ENCODE measurements around the gene EML2. TPM values are rescaled to one million over a fixed set of nuclear protein-coding genes. Genes with fewer than 3 reads are reported as not detected.
A peak's percentile ranks its signal among the peaks of the same experiment; 100 is the strongest.
"Not testable (repeated sequence)": the region's sequence is repeated elsewhere in the genome, so short reads cannot be mapped to it uniquely, and the experiment has no call there.

EML2 gene
- total RNA-seq, 1 donor from 2014 or later, result 15.0 TPM

- peak; percentile 74 for DNase-seq (ENCODE audit: low read depth, low spot score)
- TF ChIP-seq, protein P1, sequence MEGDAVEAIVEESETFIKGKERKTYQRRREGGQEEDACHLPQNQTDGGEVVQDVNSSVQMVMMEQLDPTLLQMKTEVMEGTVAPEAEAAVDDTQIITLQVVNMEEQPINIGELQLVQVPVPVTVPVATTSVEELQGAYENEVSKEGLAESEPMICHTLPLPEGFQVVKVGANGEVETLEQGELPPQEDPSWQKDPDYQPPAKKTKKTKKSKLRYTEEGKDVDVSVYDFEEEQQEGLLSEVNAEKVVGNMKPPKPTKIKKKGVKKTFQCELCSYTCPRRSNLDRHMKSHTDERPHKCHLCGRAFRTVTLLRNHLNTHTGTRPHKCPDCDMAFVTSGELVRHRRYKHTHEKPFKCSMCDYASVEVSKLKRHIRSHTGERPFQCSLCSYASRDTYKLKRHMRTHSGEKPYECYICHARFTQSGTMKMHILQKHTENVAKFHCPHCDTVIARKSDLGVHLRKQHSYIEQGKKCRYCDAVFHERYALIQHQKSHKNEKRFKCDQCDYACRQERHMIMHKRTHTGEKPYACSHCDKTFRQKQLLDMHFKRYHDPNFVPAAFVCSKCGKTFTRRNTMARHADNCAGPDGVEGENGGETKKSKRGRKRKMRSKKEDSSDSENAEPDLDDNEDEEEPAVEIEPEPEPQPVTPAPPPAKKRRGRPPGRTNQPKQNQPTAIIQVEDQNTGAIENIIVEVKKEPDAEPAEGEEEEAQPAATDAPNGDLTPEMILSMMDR (conservative IDR thresholded peaks at IDR 0.05), result no peak
- Mint-ChIP-seq H3K36me3 (ENCODE audit: low read depth) (no peaks in the 10 kb centered on the region), H3K4me3 (no peak overlapping the region), H3K4me1 (peaks cover 7% of the 10 kb centered on the region), H3K9me3 (no peaks in the 10 kb centered on the region), H3K27ac (ENCODE audit: unreplicated experiment) (no peak overlapping the region), H3K27me3 (ENCODE audit: low read depth) (no peaks in the 10 kb centered on the region)
Observed at GRCh38 chr19:45632468-45633196, 6.6 kb downstream of the EML2 start.

- Mint-ChIP-seq H3K4me1 (peaks cover 7% of the 10 kb centered on the region), H3K4me3 (no peak overlapping the region), H3K27me3 (ENCODE audit: low read depth) (no peaks in the 10 kb centered on the region), H3K36me3 (ENCODE audit: low read depth) (no peaks in the 10 kb centered on the region), H3K9me3 (no peaks in the 10 kb centered on the region), H3K27ac (ENCODE audit: unreplicated experiment) (no peak overlapping the region)
- TF ChIP-seq, protein P1 (conservative IDR thresholded peaks at IDR 0.05), result no peak
- DNase-seq (ENCODE audit: low read depth, low spot score), result no peak
Observed at GRCh38 chr19:45630463-45630862, 8.7 kb downstream of the EML2 start.

DNA sequence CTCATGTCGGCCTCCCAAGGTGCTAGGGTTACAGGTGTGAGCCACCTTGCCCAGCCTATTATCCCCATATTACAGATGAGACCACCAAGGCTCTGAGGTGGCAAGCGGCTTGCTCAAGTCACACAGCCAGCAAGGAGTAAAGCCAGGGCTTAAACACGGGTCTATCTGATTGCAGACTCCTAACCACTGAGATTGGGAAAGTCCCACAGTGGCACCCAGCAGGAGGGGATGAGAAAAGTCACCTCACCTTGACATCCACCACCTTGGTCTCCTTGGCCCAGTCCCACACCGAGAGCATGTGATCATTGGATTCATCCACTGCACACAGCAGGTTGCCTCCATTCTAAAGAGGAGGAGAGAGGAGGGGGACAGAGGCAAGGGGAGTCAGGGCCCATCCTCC, 9.5 kb downstream of the EML2 start:
- Mint-ChIP-seq H3K27me3 (ENCODE audit: low read depth) (no peaks in the 10 kb centered on the region), H3K27ac (ENCODE audit: unreplicated experiment) (peak overlapping the region; percentile 67)

GRCh38 chr19:45628219-45628618, 11.0 kb downstream of the EML2 start:
- H3K27ac Mint-ChIP-seq (ENCODE audit: unreplicated experiment); H3K4me1 Mint-ChIP-seq; H3K4me3 Mint-ChIP-seq; DNase-seq (ENCODE audit: low read depth, low spot score); H3K27me3 Mint-ChIP-seq (ENCODE audit: low read depth); H3K36me3 Mint-ChIP-seq (ENCODE audit: low read depth); H3K9me3 Mint-ChIP-seq: not testable (repeated sequence)

More for the DNA sequence above, 9.5 kb downstream of the EML2 start:
- Mint-ChIP-seq H3K36me3 (ENCODE audit: low read depth) (no peaks in the 10 kb centered on the region), H3K4me1 (peaks cover 7% of the 10 kb centered on the region), H3K4me3 (no peak overlapping the region), H3K9me3 (no peaks in the 10 kb centered on the region)
- no peak for DNase-seq (ENCODE audit: low read depth, low spot score)
- TF ChIP-seq, protein P1 (conservative IDR thresholded peaks at IDR 0.05), result no peak

DNA sequence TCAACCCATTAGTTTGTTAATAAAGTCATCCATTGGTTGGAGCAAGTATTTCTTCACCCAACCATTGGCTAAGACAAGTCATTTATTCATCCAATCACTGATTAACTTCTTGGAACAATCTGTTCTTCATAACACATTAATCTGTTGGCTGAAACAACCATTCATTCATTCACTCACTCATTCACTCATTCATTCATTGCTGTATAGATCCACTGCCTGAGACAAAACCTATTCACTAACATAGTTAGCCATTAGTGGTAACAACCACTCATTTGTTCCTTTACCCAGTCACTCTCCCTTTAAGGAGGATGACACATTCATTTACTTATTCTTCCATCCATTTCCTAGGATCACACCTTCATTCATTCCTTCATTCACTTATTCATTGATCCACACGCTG, 15.2 kb downstream of the EML2 start:
- Mint-ChIP-seq H3K27me3 (ENCODE audit: low read depth) (no peaks in the 10 kb centered on the region), H3K9me3 (no peaks in the 10 kb centered on the region)
- TF ChIP-seq, protein P1 (conservative IDR thresholded peaks at IDR 0.05), result no peak

GRCh38 chr19:45621976-45622503, 17.2 kb downstream of the EML2 start:
- Mint-ChIP-seq H3K27me3 (ENCODE audit: low read depth) (no peaks in the 10 kb centered on the region), H3K9me3 (no peaks in the 10 kb centered on the region), H3K27ac (ENCODE audit: unreplicated experiment) (no peak overlapping the region), H3K4me1 (no peaks in the 10 kb centered on the region), H3K4me3 (no peak overlapping the region), H3K36me3 (ENCODE audit: low read depth) (peaks cover 9% of the 10 kb centered on the region)
- no peak for DNase-seq (ENCODE audit: low read depth, low spot score)
- TF ChIP-seq, protein P1 (conservative IDR thresholded peaks at IDR 0.05), result no peak

More for the DNA sequence above, 15.2 kb downstream of the EML2 start:
- Mint-ChIP-seq H3K4me3 (no peak overlapping the region), H3K36me3 (ENCODE audit: low read depth) (peaks cover 9% of the 10 kb centered on the region), H3K4me1 (no peaks in the 10 kb centered on the region), H3K27ac (ENCODE audit: unreplicated experiment) (no peak overlapping the region)
- no peak for DNase-seq (ENCODE audit: low read depth, low spot score)
